Measurements from ENCODE around the gene UFD1.

UFD1 gene

DNA sequence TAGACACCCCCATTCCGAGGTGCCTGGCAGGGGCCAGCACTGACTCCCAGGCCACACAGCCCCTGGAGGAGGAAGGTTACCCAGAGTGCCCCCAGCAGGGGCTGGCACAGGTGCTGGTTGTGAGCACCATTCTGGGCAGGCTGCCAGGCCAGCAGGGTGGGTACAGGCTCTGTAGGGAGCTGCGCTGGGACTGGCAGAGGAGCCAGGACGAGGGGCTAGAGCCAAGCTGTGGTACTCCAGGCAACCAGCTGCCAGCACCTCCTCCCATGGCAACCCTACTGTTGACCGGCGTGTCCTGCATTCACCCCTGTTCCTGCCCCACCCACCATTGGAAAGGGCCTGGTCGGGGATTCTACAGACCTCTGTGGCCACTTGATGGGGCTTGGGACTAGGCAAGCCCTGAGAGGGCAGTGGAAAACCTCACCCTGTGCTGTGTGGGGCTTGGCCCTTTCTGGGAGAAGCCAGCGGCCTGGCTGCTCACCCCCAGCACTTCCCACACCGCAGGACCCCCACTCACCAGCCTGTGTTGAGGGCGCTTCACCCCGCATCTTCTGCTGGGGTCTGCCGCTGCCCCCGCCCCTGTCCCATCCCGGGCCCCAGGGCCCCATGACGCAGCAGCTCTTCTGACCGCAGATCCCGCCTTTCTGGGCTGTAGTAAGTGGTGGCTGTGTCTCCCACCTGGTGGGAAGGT, 43.3 kb upstream of the UFD1 start:
- peaks cover 0 to 18% of the 10 kb centered on the region in 2 donors for H3K4me1 ChIP-seq (ENCODE audit: control insufficient read depth in 1 of 2, insufficient read depth in 2 of 2, low read length in 2 of 2)
- peaks cover 14% of the 10 kb centered on the region for H3K27me3 ChIP-seq (ENCODE audit: low read depth, low read length)
- H3K4me3 ChIP-seq (ENCODE audit: low read depth in 1 of 2, low read length in 2 of 2), result peak overlapping the region; percentile 37 to 56
- no peak overlapping the region for H3K27ac ChIP-seq (ENCODE audit: low read length)
- no peaks in the 10 kb centered on the region for H3K9me3 ChIP-seq (ENCODE audit: control insufficient read depth in 1 of 2, low read length in 2 of 2)
- no peaks in the 10 kb centered on the region for H3K36me3 ChIP-seq (ENCODE audit: control insufficient read depth in 1 of 2, insufficient read depth in 2 of 2, low read length in 2 of 2)

GRCh38 chr22:19520566-19521305, 41.7 kb upstream of the UFD1 start:
- Histone ChIP-seq H3K4me3 (ENCODE audit: low read depth in 1 of 2, low read length in 2 of 2) (no peak overlapping the region), H3K27ac (ENCODE audit: low read length) (no peak overlapping the region), H3K4me1 (ENCODE audit: control insufficient read depth in 1 of 2, insufficient read depth in 2 of 2, low read length in 2 of 2) (peaks cover 0 to 18% of the 10 kb centered on the region in 2 donors), H3K36me3 (ENCODE audit: control insufficient read depth in 1 of 2, insufficient read depth in 2 of 2, low read length in 2 of 2) (no peaks in the 10 kb centered on the region), H3K9me3 (ENCODE audit: control insufficient read depth in 1 of 2, low read length in 2 of 2) (no peaks in the 10 kb centered on the region), H3K27me3 (ENCODE audit: low read depth, low read length) (peaks cover 14% of the 10 kb centered on the region)

- H3K4me1 ChIP-seq (ENCODE audit: control insufficient read depth in 1 of 2, insufficient read depth in 2 of 2, low read length in 2 of 2), result peaks cover 0 to 18% of the 10 kb centered on the region in 2 donors
- no peaks in the 10 kb centered on the region for H3K9me3 ChIP-seq (ENCODE audit: control insufficient read depth in 1 of 2, low read length in 2 of 2)
- H3K27me3 ChIP-seq (ENCODE audit: low read depth, low read length), result peaks cover 11% of the 10 kb centered on the region
- H3K36me3 ChIP-seq (ENCODE audit: control insufficient read depth in 1 of 2, insufficient read depth in 2 of 2, low read length in 2 of 2), result no peaks in the 10 kb centered on the region
- no peak overlapping the region for H3K4me3 ChIP-seq (ENCODE audit: low read depth in 1 of 2, low read length in 2 of 2)
- H3K27ac ChIP-seq (ENCODE audit: low read length), result no peak overlapping the region
These were observed 41.0 kb upstream of the UFD1 start for GRCh38 chr22:19520007-19520406.

GRCh38 chr22:19519041-19519926, 40.3 kb upstream of the UFD1 start:
- H3K27me3 ChIP-seq (ENCODE audit: low read depth, low read length), result peaks cover 6% of the 10 kb centered on the region
- no peak overlapping the region for H3K4me3 ChIP-seq (ENCODE audit: low read depth in 1 of 2, low read length in 2 of 2)
- no peak overlapping the region for H3K27ac ChIP-seq (ENCODE audit: low read length)
- no peaks in the 10 kb centered on the region for H3K9me3 ChIP-seq (ENCODE audit: control insufficient read depth in 1 of 2, low read length in 2 of 2)
- H3K4me1 ChIP-seq (ENCODE audit: control insufficient read depth in 1 of 2, insufficient read depth in 2 of 2, low read length in 2 of 2), result peaks cover 0 to 13% of the 10 kb centered on the region in 2 donors
- no peaks in the 10 kb centered on the region for H3K36me3 ChIP-seq (ENCODE audit: control insufficient read depth in 1 of 2, insufficient read depth in 2 of 2, low read length in 2 of 2)

DNA sequence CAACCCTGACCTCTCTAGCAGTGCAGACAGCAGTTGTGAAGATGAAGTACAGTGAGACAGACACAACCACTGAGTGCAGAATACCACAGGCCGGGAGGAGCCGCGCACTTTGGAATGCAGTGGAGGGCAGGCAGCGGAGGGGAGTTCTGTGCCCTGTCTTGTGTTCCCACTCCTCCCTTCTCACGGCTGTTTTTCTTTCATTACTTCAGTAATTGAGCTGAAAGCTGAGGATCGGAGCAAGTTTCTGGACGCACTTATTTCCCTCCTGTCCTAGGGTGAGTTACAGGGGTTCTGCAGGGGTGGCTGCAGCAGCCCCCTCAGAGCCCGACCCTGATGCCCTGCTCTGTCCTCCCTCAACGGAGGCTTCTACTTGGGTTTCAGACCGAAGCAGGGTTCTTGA, 39.6 kb upstream of the UFD1 start:
- Histone ChIP-seq H3K4me3 (ENCODE audit: low read depth in 1 of 2, low read length in 2 of 2) (no peak overlapping the region), H3K27me3 (ENCODE audit: low read depth, low read length) (peaks cover 1% of the 10 kb centered on the region), H3K27ac (ENCODE audit: low read length) (no peak overlapping the region), H3K9me3 (ENCODE audit: control insufficient read depth in 1 of 2, low read length in 2 of 2) (no peaks in the 10 kb centered on the region), H3K4me1 (ENCODE audit: control insufficient read depth in 1 of 2, insufficient read depth in 2 of 2, low read length in 2 of 2) (peaks cover 0 to 6% of the 10 kb centered on the region in 2 donors), H3K36me3 (ENCODE audit: control insufficient read depth in 1 of 2, insufficient read depth in 2 of 2, low read length in 2 of 2) (no peaks in the 10 kb centered on the region)

DNA sequence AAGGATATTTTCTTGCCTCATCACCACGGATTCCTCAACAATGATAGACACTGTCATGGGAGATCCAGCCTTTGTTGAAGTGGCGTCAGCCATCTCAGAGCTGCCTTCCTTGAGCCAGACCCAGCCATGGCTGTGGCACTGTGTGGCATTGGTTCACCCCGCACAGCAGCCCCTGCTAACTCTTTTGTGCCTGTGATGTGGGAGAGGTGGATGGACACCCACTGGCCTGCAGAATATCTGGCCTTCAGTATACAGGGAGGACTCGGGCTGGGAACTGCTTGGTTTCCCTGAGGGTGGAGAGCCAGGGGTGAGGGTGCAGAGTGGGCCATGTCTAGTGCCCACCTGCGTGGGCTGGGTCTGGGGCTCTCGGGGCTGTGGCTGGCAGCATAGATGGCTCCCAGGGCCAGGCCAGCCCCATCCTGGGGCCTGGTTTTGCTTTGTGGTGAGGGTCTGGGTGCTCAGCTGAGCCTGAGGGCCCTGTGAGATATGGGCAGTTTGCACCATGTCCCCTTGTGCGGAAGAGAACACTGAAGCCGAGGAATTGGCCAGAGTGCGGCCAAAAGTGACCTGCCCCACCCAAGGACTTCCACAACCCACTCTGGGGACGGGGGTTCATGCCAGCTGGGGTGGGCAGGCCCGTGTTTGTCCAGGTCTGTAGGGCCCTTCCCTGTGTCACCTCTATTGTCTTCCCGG, 39.1 kb upstream of the UFD1 start:
- Histone ChIP-seq H3K27me3 (ENCODE audit: low read depth, low read length) (no peaks in the 10 kb centered on the region), H3K9me3 (ENCODE audit: control insufficient read depth in 1 of 2, low read length in 2 of 2) (no peaks in the 10 kb centered on the region), H3K4me1 (ENCODE audit: control insufficient read depth in 1 of 2, insufficient read depth in 2 of 2, low read length in 2 of 2) (peaks cover 0 to under 1% of the 10 kb centered on the region in 2 donors), H3K27ac (ENCODE audit: low read length) (no peak overlapping the region), H3K4me3 (ENCODE audit: low read depth in 1 of 2, low read length in 2 of 2) (no peak overlapping the region), H3K36me3 (ENCODE audit: control insufficient read depth in 1 of 2, insufficient read depth in 2 of 2, low read length in 2 of 2) (no peaks in the 10 kb centered on the region)

DNA sequence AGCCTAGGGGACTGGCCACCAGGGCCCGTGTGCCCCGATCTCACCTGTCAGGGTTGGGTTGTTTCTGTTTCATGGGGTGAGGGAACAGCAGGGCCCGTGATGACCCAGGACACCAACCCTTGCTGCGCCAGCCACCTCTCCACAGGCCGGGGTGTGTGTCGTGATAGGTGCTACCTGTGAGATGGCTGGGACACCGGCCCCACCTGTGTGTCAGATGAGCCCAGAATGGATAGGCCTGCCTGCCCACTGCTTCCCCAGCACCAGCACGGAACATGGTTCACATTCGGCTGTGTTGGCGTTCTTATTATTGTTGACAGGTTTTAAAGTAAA, 38.1 kb upstream of the UFD1 start:
- Histone ChIP-seq H3K4me1 (ENCODE audit: control insufficient read depth in 1 of 2, insufficient read depth in 2 of 2, low read length in 2 of 2) (no peaks in the 10 kb centered on the region), H3K9me3 (ENCODE audit: control insufficient read depth in 1 of 2, low read length in 2 of 2) (no peaks in the 10 kb centered on the region), H3K36me3 (ENCODE audit: control insufficient read depth in 1 of 2, insufficient read depth in 2 of 2, low read length in 2 of 2) (no peaks in the 10 kb centered on the region), H3K27ac (ENCODE audit: low read length) (no peak overlapping the region), H3K27me3 (ENCODE audit: low read depth, low read length) (no peaks in the 10 kb centered on the region), H3K4me3 (ENCODE audit: low read depth in 1 of 2, low read length in 2 of 2) (no peak overlapping the region)

- Histone ChIP-seq H3K4me3 (ENCODE audit: low read depth in 1 of 2, low read length in 2 of 2) (no peak overlapping the region), H3K36me3 (ENCODE audit: control insufficient read depth in 1 of 2, insufficient read depth in 2 of 2, low read length in 2 of 2) (no peaks in the 10 kb centered on the region), H3K9me3 (ENCODE audit: control insufficient read depth in 1 of 2, low read length in 2 of 2) (no peaks in the 10 kb centered on the region), H3K4me1 (ENCODE audit: control insufficient read depth in 1 of 2, insufficient read depth in 2 of 2, low read length in 2 of 2) (no peaks in the 10 kb centered on the region), H3K27me3 (ENCODE audit: low read depth, low read length) (no peaks in the 10 kb centered on the region), H3K27ac (ENCODE audit: low read length) (no peak overlapping the region)
These were observed 37.6 kb upstream of the UFD1 start for GRCh38 chr22:19516378-19517170.

GRCh38 chr22:19515654-19516377, 36.8 kb upstream of the UFD1 start:
- Histone ChIP-seq H3K27ac (ENCODE audit: low read length) (no peak overlapping the region), H3K4me3 (ENCODE audit: low read depth in 1 of 2, low read length in 2 of 2) (no peak overlapping the region), H3K27me3 (ENCODE audit: low read depth, low read length) (no peaks in the 10 kb centered on the region), H3K36me3 (ENCODE audit: control insufficient read depth in 1 of 2, insufficient read depth in 2 of 2, low read length in 2 of 2) (no peaks in the 10 kb centered on the region), H3K9me3 (ENCODE audit: control insufficient read depth in 1 of 2, low read length in 2 of 2) (no peaks in the 10 kb centered on the region), H3K4me1 (ENCODE audit: control insufficient read depth in 1 of 2, insufficient read depth in 2 of 2, low read length in 2 of 2) (no peaks in the 10 kb centered on the region)

Data from muscle layer of duodenum (tissue), 2 donors.